Activated naive CD4-positive, alpha-beta T cell treated with anti-CD3 and anti-CD28 coated beads, Interleukin-2, amount 10 ng/mL, durations not matched to agents 7 days and 5 days (primary cell): ENCODE measurements around the gene MAPK8IP1.
A peak's percentile ranks its signal among the peaks of the same experiment; 100 is the strongest.
"Not testable (repeated sequence)": the region's sequence is repeated elsewhere in the genome, so short reads cannot be mapped to it uniquely, and the experiment has no call there.

Source experiments
- CTCF ChIA-PET: fragments of 350-600 bp; sonication (Branson Sonifier 250); formaldehyde crosslinking; loops from one replicate; lab custom pipeline; 2021; ENCODE audit warnings: antibody characterized with exemption; lab: Charles Lee
- DNase-seq: peaks from one replicate; pipeline ENCODE4 v3.0.0-alpha.2; 2020
- H3K27ac Mint-ChIP-seq: one replicate; pipeline ENCODE4 v1.8.0; 2021; ENCODE audit warnings: mild to moderate bottlenecking, moderate library complexity, mixed read lengths
- H3K27me3 Mint-ChIP-seq: one replicate; pipeline ENCODE4 v1.8.0; 2021; ENCODE audit warnings: mild to moderate bottlenecking, mixed read lengths
- H3K36me3 Mint-ChIP-seq: one replicate; pipeline ENCODE4 v1.8.0; 2021; ENCODE audit warnings: mixed read lengths
- H3K4me1 Mint-ChIP-seq: one replicate; pipeline ENCODE4 v1.8.0; 2021; ENCODE audit warnings: mixed read lengths
- H3K4me3 Mint-ChIP-seq: one replicate; pipeline ENCODE4 v1.8.0; 2021; ENCODE audit warnings: mild to moderate bottlenecking, moderate library complexity, mixed read lengths
- H3K9me3 Mint-ChIP-seq: one replicate; pipeline ENCODE4 v1.8.0; 2021; ENCODE audit warnings: mixed read lengths

Gene MAPK8IP1

DNA sequence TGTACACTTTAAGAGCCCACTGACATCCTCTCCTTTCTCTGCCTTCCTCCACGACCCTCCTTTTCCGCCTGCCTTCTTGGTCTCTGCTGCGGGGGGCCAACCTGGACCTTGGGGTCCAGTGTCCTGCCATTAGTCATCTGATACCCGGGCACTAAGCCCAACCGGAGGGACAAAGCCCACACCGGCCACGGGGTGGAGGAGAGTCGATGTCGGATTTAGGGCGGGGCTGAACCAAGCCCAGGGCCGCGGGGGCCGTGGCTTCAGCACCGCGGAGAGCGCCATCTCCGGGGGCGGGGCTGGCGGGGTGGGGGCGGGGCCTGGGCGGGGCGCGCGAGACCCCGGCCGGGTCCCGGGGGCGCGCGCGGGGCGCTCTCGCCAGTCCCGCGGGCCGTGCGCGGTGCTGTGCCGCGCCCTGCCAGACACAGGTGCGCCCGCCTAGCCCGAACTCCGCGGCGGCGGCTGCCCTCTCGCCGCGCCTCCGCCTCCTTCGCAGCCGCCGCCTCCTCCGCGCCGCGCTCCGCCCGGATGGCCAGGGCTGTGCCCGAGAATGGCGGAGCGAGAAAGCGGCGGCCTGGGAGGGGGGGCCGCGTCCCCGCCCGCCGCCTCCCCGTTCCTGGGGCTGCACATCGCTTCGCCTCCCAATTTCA is at the start of gene MAPK8IP1:
Gene MAPK8IP1 (plus strand): TSS at position 378 of the 647 bp plus-strand sequence. CDS start 170 bp downstream, at position 548.
- Mint-ChIP-seq H3K4me3 (peak within 1 kb of the TSS; percentile 49), H3K9me3 (no peaks in the 10 kb centered on the region), H3K27me3 (peaks cover 33% of the 10 kb centered on the region), H3K27ac (no peak within 1 kb of the TSS), H3K36me3 (peaks cover 5% of the 10 kb centered on the region), H3K4me1 (peaks cover 8% of the 10 kb centered on the region)
- CTCF ChIA-PET, result no interaction called here
- peak; percentile 69 for DNase-seq

DNA sequence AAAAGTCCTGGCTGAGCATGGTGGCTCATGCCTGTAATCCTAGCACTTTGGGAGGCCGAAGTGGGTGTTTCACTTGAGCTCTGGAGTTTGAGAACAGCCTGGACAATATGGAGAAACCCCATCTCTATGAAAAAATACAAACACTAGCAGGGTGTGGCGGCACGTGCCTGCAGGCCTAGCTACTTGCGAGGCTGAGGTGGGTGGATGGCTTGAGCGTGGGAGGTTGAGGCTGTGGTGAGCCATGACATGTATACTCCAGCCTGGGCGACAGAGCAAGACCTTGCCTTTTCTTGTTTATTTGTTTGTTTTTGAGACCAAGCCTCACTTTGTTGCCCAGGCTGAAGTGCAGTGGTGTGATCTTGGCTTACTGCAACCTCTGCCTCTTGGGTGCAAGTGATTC is 46.2 kb upstream of the MAPK8IP1 start:
- CTCF ChIA-PET, result interaction anchor here (0.7 kb wide), 1 partner anchor 76 kb away, joined by 3 read pairs; no protein-coding TSS in a partner anchor
- no peak for DNase-seq
- Mint-ChIP-seq H3K27me3 (peaks cover 37% of the 10 kb centered on the region), H3K27ac (no peak overlapping the region), H3K9me3 (no peaks in the 10 kb centered on the region), H3K36me3 (peaks cover 10% of the 10 kb centered on the region), H3K4me1 (peaks cover 34% of the 10 kb centered on the region), H3K4me3 (no peak overlapping the region)

DNA sequence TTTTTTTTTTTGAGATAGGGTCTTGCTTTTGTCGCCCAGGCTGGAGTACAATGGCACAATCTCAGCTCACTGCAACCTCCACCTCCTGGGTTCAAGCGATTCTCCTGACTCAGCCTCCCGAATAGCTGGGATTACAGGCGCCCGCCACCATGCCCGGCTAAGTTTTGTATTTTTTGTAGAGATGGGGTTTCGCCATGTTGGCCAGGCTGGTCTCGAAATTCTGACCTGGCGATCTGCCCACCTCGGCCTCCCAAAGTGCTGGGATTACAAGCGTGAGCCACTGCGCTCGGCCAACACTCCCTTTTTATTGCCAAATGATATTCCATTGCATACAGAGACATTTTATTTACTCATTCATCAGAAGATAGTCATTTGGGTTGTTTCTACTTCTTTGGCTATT is 45.2 kb upstream of the MAPK8IP1 start:
- Mint-ChIP-seq H3K4me1 (peaks cover 27% of the 10 kb centered on the region), H3K27me3 (peaks cover 39% of the 10 kb centered on the region)
- H3K4me3 Mint-ChIP-seq, H3K36me3 Mint-ChIP-seq, CTCF ChIA-PET, DNase-seq, H3K9me3 Mint-ChIP-seq, H3K27ac Mint-ChIP-seq: not testable (repeated sequence)

DNA sequence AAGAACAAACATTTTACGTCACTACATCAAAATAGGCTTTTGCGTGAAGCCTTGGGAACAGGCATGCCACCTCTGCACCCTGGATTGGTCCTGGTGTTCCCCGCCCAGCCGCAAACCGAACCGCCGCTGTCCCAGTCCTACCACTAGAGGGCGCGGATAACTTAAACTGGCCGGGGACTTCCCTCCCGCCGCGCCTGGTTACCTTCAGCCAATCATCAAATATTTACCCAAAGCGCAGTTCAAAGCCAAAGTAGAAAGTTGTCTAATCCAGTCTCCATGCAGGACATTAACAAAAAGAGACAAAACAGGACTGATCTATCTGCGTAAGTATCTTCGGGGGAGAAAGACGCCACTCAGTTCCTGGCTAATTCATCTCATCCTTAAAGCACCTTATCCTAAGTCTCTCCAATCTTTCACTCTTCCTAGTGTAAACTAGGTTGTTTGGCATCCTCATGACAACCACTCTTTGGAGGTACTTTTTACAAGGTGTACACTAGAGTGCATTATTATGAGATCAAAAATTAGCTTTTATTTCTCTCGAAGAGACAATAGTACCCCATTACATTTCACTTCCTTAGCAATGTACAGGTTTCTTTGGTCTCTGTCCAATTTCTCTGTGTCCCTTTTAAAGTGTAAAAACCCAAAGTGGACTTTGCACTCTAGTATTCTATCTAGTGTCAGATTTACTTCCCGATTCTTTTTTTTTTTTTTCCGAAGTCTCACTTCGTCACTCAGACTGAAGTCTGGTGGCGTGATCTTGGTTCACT is 42.1 kb upstream of the MAPK8IP1 start:
- H3K27me3 Mint-ChIP-seq, result peaks cover 41% of the 10 kb centered on the region
- no peaks in the 10 kb centered on the region for H3K9me3 Mint-ChIP-seq
- H3K4me3 Mint-ChIP-seq, result no peak overlapping the region
- CTCF ChIA-PET, result interaction anchor here (0.6 to 2.8 kb wide), 12 partner anchors 8 to 279 kb away, joined by 3 to 22 read pairs (median 4); partner anchors contain the start of gene SLC35C1
- peak; percentile 93 for DNase-seq
- H3K27ac Mint-ChIP-seq, result peak overlapping the region; percentile 8
- peaks cover 33% of the 10 kb centered on the region for H3K4me1 Mint-ChIP-seq
- H3K36me3 Mint-ChIP-seq, result no peaks in the 10 kb centered on the region

DNA sequence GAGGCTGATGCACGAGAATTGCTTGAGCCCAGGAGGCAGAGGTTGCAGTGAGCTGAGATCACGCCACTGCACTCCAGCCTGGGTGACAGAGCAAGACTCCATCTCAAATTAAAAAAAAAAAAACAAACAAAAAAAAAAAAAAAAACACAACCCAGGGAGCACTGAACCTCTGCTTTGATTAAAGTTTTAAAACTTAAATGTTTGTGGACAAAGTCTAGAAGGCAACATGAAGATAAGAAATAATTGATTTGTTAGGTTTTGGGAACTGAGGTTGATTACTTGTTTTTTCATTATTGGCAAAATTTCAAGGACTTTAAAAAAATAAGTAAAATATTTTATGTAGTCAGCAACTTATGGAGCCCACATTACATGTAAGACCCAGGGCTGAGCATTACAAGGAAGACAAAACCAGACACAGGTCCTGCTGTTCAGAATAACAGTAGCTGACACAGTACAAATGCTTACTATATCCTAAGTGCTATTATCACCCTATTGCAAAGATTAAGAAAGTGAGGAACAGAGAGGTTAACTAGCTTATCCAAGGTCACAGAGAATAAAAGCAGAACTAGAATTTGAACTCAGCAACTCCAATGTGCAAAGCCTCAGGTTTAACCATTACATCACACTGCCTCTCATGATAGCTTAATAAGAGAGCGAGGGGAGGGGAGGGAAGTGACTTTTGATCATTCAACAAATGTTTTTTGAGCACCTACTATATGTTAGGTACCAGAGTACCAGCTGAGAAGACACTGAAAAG is 40.5 kb upstream of the MAPK8IP1 start:
- Mint-ChIP-seq H3K27me3 (peaks cover 35% of the 10 kb centered on the region), H3K4me3 (no peak overlapping the region), H3K4me1 (peaks cover 44% of the 10 kb centered on the region), H3K27ac (no peak overlapping the region), H3K9me3 (no peaks in the 10 kb centered on the region), H3K36me3 (peaks cover 3% of the 10 kb centered on the region)
- DNase-seq, result no peak
- CTCF ChIA-PET, result interaction anchor here (0.6 to 1.4 kb wide), 4 partner anchors 18 to 162 kb away, joined by 3 to 4 read pairs (median 3); no protein-coding TSS in a partner anchor

DNA sequence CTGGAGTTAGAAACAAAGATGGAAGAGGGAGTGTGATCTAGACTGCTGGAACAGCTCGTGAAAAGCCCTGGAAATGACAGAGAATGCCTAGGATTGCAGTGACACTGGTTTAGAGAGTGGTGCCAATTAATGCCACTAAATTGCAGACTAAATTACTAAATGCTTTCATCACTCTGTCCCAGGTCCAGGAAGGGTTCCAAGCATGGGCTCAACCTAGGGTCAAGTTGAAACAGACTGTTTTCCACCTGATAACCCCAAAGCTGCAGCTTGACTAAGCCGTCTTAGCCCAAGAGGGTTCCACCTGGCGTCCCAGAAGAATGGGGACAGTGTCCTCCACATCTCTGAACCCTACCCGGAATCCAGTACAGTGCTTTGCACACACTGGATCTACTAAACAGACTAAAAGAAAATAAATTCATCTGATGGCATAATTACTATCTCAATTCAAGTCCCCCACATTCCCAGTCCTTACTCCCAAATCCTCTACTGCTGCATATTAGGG is 39.2 kb upstream of the MAPK8IP1 start:
- peaks cover 51% of the 10 kb centered on the region for H3K4me1 Mint-ChIP-seq

DNA sequence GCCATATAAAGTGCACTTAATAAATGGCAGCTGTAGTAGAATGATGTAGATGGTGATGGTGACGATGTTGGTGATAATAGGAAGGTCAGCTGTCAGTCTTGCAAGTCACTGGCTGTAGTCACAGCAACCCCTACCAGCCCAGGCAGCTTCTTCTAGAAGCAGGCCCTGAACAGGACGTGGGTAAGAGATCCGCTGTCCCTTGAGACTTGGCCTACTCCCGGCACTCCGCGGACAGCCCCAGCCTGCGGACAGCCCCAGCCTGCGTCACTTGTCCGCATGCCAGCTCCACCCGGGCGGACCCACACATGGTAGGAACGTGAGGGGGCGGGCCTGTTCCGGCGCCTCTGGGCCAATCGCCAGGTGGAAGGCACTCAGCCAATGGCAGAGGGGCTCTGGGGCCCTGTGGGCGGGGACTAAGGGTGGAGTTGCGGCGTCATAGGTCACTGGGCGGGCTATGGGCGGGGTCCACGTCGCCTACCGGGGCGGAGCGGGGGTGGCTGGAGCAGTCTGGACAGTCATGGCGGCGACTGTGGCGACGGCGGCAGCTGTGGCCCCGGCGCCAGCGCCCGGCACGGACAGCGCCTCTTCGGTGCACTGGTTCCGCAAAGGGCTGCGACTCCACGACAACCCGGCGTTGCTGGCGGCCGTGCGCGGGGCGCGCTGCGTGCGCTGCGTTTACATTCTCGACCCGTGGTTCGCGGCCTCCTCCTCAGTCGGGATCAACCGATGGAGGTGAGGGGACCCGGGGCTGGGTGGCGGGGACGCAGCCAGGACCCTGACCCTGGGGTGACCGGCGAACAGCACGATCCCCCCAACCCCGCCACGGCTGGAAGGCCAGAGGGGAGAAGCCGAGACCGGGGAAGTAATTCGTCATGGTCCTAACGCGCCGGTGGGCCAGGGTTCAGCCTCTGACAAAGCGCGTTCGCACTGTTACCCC is 38.2 kb upstream of the MAPK8IP1 start, which contains the start of gene CRY2:
Gene CRY2 (plus strand): TSS at position 502 of the 937 bp plus-strand sequence. CDS start 16 bp downstream, at position 518.
- H3K9me3 Mint-ChIP-seq, result no peaks in the 10 kb centered on the region
- peak within 1 kb of the TSS; percentile 89 for H3K27ac Mint-ChIP-seq
- peaks cover 23% of the 10 kb centered on the region for H3K27me3 Mint-ChIP-seq
- H3K4me3 Mint-ChIP-seq, result peak within 1 kb of the TSS; percentile 80
- H3K4me1 Mint-ChIP-seq, result peaks cover 51% of the 10 kb centered on the region
- DNase-seq, result peak; percentile 98
- CTCF ChIA-PET, result interaction anchor here (1.6 kb wide), 1 partner anchor 76 kb away, joined by 7 read pairs; no protein-coding TSS in a partner anchor
- H3K36me3 Mint-ChIP-seq, result peaks cover 11% of the 10 kb centered on the region

More for the DNA sequence above, 39.2 kb upstream of the MAPK8IP1 start:
- CTCF ChIA-PET, result interaction anchor here (1.4 to 1.6 kb wide), 2 partner anchors 29 to 75 kb away, joined by 3 to 7 read pairs; no protein-coding TSS in a partner anchor
- Mint-ChIP-seq H3K36me3 (peaks cover 11% of the 10 kb centered on the region), H3K9me3 (no peaks in the 10 kb centered on the region), H3K27me3 (peaks cover 27% of the 10 kb centered on the region), H3K27ac (no peak overlapping the region), H3K4me3 (peak overlapping the region; percentile 80)
- DNase-seq, result no peak

DNA sequence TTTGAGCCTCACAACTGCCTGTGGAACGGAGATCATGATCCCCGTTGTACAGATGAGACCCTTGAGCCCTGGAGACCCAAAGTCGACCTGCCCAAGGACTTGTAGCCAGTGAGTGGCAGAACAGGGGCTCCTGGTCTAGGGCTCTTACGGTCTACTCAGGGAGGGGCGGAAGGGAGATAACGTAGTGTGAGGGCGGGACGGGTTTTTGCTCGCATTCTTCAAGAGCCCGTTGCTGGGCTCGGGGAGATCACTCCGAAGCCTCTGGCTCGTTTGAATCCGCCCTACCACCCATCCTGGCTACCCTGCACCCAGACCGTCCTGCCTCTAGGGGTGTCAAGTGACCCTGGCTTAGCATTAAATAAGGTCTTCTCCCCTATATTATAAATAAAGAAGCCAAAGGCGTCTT is 37.5 kb upstream of the MAPK8IP1 start:
- H3K36me3 Mint-ChIP-seq, result peaks cover 11% of the 10 kb centered on the region

DNA sequence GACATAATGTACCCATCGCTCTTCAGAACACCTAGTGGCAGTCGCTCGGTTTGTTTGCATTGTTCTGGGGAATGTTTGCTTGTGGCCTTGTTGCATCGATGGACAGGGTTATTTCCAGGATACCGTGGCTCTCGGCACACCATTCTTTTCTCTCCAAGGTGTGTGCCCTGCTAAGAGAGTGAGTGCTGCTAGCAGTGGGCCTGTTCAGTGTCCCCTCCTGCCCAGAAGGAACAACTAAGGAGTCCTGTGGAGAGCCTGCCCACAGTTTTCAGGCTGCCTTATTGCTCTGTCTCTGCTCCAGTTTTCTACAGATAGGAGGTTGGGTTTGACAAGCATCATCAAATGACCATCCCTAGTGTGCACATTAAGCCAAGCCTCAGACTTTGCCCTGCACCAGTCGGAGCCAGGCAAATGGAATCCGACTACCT is 36.8 kb upstream of the MAPK8IP1 start:
- Mint-ChIP-seq H3K4me1 (peaks cover 40% of the 10 kb centered on the region), H3K36me3 (peaks cover 11% of the 10 kb centered on the region), H3K4me3 (peak overlapping the region; percentile 80), H3K27me3 (peaks cover 17% of the 10 kb centered on the region), H3K9me3 (no peaks in the 10 kb centered on the region), H3K27ac (peak overlapping the region; percentile 39)
- DNase-seq, result no peak
- CTCF ChIA-PET, result no interaction called here

More for the DNA sequence above, 37.5 kb upstream of the MAPK8IP1 start:
- peak; percentile 74 for DNase-seq
- H3K4me1 Mint-ChIP-seq, result peaks cover 47% of the 10 kb centered on the region
- H3K27ac Mint-ChIP-seq, result peak overlapping the region; percentile 89
- CTCF ChIA-PET, result no interaction called here
- no peaks in the 10 kb centered on the region for H3K9me3 Mint-ChIP-seq
- peak overlapping the region; percentile 80 for H3K4me3 Mint-ChIP-seq
- peaks cover 23% of the 10 kb centered on the region for H3K27me3 Mint-ChIP-seq

DNA sequence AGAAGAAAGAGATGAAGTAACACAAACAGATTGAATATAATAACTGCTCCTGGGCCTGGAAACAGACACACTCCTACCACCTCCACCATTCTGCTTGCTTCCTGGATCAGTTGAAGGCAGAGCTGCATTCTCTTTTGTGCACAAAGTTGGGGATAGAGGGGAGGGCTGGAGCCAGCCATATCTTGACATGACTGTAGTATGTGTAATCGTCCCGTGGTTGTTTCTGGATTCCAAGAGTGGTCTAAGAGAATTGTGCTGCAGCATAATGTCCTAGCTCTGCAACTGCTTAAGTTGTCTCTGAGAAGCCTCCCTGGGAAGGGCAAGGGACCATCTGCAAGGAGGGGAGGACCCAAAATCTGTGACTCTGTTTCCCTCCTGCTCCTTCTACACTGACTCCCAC is 35.0 kb upstream of the MAPK8IP1 start:
- DNase-seq, result no peak
- Mint-ChIP-seq H3K27me3 (peaks cover 10% of the 10 kb centered on the region), H3K27ac (no peak overlapping the region), H3K4me1 (peaks cover 36% of the 10 kb centered on the region), H3K4me3 (no peak overlapping the region), H3K9me3 (no peaks in the 10 kb centered on the region), H3K36me3 (peaks cover 11% of the 10 kb centered on the region)
- CTCF ChIA-PET, result interaction anchor here (1.4 kb wide), 1 partner anchor 9 kb away, joined by 3 read pairs; no protein-coding TSS in a partner anchor

DNA sequence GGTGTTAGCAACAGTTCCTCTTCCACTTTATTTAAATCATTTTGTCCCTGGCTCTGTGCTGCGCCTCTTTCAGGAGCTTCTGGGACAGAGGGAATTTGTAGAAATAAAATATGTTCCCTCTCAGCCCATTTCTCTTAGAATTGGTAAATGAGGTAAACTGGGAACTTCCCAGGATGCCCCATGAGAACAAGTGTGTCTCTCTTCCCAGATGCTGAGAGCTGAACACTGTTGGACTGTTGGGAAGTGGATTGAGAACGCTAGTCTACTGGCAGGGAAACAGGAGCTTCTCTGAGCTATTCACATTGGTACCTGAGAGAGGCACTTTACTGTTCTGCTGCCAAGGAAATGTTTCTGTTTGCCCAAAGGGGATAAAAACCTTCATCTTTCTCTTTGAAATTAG is 34.2 kb upstream of the MAPK8IP1 start:
- peaks cover 5% of the 10 kb centered on the region for H3K27me3 Mint-ChIP-seq
- CTCF ChIA-PET, result interaction anchor here (1.0 to 1.4 kb wide), 3 partner anchors 9 to 22 kb away, joined by 3 to 4 read pairs (median 3); no protein-coding TSS in a partner anchor
- H3K9me3 Mint-ChIP-seq, result no peaks in the 10 kb centered on the region
- H3K4me3 Mint-ChIP-seq, result no peak overlapping the region
- H3K36me3 Mint-ChIP-seq, result peaks cover 14% of the 10 kb centered on the region
- H3K27ac Mint-ChIP-seq, result no peak overlapping the region
- H3K4me1 Mint-ChIP-seq, result peaks cover 32% of the 10 kb centered on the region
- DNase-seq, result no peak

DNA sequence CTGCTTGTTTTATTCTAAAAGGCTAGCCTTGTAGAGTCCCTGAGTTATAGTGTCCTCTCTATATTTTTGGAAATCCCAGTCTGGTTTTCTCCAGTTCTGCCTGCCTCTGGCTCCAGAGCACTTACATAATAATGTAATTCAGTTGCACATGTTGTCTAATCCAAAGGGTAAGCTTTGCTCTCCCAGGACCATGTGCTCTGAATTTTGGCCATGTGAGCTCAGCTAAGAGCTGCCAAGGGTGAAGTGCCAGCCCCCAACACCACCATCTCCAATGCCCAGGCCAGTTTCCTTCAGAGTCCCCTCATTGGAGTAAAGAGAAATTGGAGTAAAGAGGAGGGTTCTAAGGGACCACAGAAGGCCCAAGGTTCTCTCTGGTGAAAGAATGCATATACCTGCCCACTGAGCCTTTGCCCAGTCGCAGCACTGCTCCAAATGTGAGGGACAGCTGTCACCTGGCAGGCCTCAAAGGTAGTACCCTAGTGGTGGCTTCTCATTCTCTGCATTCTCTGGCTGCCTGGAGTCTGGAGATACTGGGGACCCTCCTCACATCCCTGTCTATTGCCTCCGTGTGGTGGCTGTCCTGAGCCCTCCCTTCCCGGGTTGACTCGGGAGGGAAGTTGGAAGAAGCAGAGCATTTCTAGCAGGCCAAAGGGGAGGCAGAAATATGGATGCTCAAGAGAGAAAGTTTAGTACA is 33.3 kb upstream of the MAPK8IP1 start:
- no peak overlapping the region for H3K27ac Mint-ChIP-seq
- H3K9me3 Mint-ChIP-seq, result no peaks in the 10 kb centered on the region
- DNase-seq, result no peak
- H3K4me3 Mint-ChIP-seq, result no peak overlapping the region
- H3K4me1 Mint-ChIP-seq, result peaks cover 23% of the 10 kb centered on the region
- peaks cover 14% of the 10 kb centered on the region for H3K36me3 Mint-ChIP-seq
- no peaks in the 10 kb centered on the region for H3K27me3 Mint-ChIP-seq
- CTCF ChIA-PET, result interaction anchor here (1.0 to 1.4 kb wide), 3 partner anchors 8 to 21 kb away, joined by 3 to 4 read pairs (median 3); no protein-coding TSS in a partner anchor
